GM19324 (cell line): Measurements from ENCODE around the gene USP31.

Experiments
- ATAC-seq: cut with Tn5 transposase; IDR thresholded peaks from one replicate; pipeline ENCODE4 v1.9.1; 2021; ENCODE audit warnings: mild to moderate bottlenecking, moderate library complexity; ENCODE audit not compliant: unreplicated experiment, low FRiP score

USP31 gene

GRCh38 chr16:23027386-23027785 is 121.9 kb downstream of the USP31 start:
- ATAC-seq: no peak

DNA sequence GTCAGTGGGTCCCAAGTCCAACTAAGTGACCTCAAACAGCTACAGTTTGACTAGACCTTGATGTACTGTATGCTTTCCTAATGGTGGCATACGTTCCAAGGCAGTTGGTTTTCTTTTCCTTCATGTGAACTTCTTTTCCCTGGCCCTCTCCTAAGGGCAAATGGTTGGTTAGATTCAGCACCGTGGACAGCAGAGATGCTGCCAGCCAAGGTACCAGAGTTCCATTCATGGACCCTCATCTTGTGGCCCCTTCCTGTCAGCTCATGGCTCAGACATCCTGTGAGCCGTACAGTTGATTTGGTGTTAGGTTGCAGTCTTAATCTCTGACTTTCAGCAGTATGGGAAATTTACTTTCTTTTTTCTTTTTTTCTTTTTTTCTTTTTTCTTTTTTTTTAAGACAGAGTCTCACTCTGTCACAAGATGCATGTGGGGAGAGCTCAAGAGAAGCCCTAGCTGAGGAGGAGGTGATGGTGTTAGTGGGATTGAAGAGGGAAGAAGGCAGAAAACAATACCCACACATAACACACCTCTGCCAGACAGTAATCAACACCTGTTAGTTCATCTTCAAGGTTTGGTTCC is 122.4 kb downstream of the USP31 start:
- ATAC-seq: no peak

DNA sequence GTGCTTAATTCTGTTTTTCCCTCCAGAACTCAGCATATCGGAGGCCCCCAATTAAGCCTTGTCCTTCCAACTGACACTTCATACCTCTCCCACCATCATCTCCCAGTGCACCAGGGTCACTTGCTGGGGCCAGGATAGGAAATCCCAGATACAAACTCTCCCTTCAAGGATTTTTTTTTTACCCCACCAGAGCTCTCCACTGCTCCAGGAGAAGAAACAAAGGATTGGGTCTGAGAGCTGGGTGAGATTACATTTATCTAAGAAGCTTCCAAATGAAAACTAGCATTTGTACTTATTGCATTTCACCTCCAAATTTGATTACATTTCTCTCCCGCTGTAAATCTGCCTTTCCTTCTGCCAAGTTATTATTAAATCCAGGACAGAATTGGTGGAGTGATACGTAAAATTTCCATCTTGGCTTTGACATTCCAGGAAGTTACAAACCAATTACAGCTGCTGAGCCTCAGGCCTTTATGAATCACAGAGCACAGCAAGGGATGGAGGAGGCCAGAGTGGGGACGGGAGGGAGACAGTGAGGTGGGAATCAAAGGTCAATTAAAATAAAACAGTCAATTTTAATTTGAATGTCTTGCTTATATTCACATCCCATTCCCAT is 123.5 kb downstream of the USP31 start:
- ATAC-seq: no peak

- no peak for ATAC-seq
Measured at GRCh38 chr16:23024044-23024443, 125.2 kb downstream of the USP31 start.

- ATAC-seq: no peak
Measured at GRCh38 chr16:23020084-23020483, 129.2 kb downstream of the USP31 start.

DNA sequence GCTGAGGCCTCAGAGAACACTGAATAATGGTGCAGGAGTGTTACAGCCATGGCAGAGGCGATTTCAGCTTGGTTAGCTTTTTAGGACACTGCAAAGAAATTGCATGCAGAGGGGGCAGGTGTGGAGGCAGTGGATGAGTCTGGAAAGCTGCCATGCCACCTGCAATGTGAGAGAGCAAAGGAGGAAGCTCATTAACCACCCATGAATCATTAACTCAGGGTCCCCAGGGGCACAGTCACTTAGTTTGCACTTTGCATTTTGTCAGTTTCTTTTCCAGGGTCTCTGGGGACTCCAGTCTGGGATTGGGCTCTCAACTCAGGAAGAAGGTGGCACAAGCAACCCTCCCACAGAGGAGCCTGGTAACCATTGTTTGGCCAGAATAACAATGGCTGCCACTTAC is 132.9 kb downstream of the USP31 start:
- no peak for ATAC-seq

GRCh38 chr16:23015580-23015979 is 133.7 kb downstream of the USP31 start:
- no peak for ATAC-seq

- no peak for ATAC-seq
Measured at GRCh38 chr16:23014592-23014991, 134.7 kb downstream of the USP31 start.
